ENCODE measurements around the gene BCKDK. TPM values are rescaled to one million over a fixed set of nuclear protein-coding genes. Genes with fewer than 3 reads are reported as not detected.
"Not testable (repeated sequence)": the region's sequence is repeated elsewhere in the genome, so short reads cannot be mapped to it uniquely, and the experiment has no call there.

BCKDK gene
- total RNA-seq, 2 experiments from 2014 or later: 38.5 to 40.5 TPM

GRCh38 chr16:31149894-31150890 is 42.0 kb downstream of the BCKDK start, which contains the start of gene PRSS36:
PRSS36 (minus strand) TSS chr16:31150066; CDS start chr16:31150035, 31 bp downstream.
- H3K9me3 Mint-ChIP-seq: no peaks in the 10 kb centered on the region
- CTCF ChIA-PET: interaction anchor here (1.9 kb wide), 1 partner anchor 8 kb away, joined by 8 read pairs; no protein-coding TSS in a partner anchor
- H3K4me1 Mint-ChIP-seq (ENCODE audit: low read depth): no peaks in the 10 kb centered on the region
- H3K27ac Mint-ChIP-seq: no peak within 1 kb of the TSS
- intact Hi-C loops (cut with micrococcal nuclease): no loop called here
- no peaks in the 10 kb centered on the region for H3K36me3 Mint-ChIP-seq
- peaks cover 4% of the 10 kb centered on the region for H3K27me3 Mint-ChIP-seq
- POLR2A ChIA-PET: no interaction called here
- no peak within 1 kb of the TSS for H3K4me3 Mint-ChIP-seq
- DNase-seq: no peak

- POLR2A ChIA-PET; H3K36me3 Mint-ChIP-seq; H3K27me3 Mint-ChIP-seq; H3K4me3 Mint-ChIP-seq; DNase-seq; intact Hi-C loops (cut with micrococcal nuclease); H3K4me1 Mint-ChIP-seq (ENCODE audit: low read depth); H3K9me3 Mint-ChIP-seq; H3K27ac Mint-ChIP-seq: not testable (repeated sequence)
- CTCF ChIA-PET: interaction anchor here (1.9 kb wide), 1 partner anchor 9 kb away, joined by 8 read pairs; no protein-coding TSS in a partner anchor
Observed at GRCh38 chr16:31150976-31151375, 42.8 kb downstream of the BCKDK start.

GRCh38 chr16:31157136-31157535 is 49.0 kb downstream of the BCKDK start:
- Mint-ChIP-seq H3K27me3 (peaks cover 4% of the 10 kb centered on the region), H3K4me3 (no peak overlapping the region)
- intact Hi-C loops (cut with micrococcal nuclease): no loop called here

More at GRCh38 chr16:31157136-31157535, 49.0 kb downstream of the BCKDK start:
- no peak for DNase-seq
- no peaks in the 10 kb centered on the region for H3K9me3 Mint-ChIP-seq
- no peak overlapping the region for H3K27ac Mint-ChIP-seq
- no peaks in the 10 kb centered on the region for H3K36me3 Mint-ChIP-seq
- ChIA-PET POLR2A (interaction anchor here (0.5 kb wide), 1 partner anchor 15 kb away, joined by 3 read pairs; no protein-coding TSS in a partner anchor), CTCF (interaction anchor here (1.3 to 3.0 kb wide), 3 partner anchors 8 to 203 kb away, joined by 3 to 17 read pairs (median 3); no protein-coding TSS in a partner anchor)
- H3K4me1 Mint-ChIP-seq (ENCODE audit: low read depth): peaks cover 8% of the 10 kb centered on the region

Other genes starting within 250 kb of the BCKDK start
- 10 to 100 TPM; 25.6 to 25.7 TPM for gene BCL7C, start 214.3 kb upstream of the BCKDK start, total RNA-seq
- gene CTF1, start 211.8 kb upstream of the BCKDK start, total RNA-seq: under 1 TPM; 0.22 to 0.43 TPM
- 10 to 100 TPM; 21.0 to 22.2 TPM for gene FBXL19, start 184.8 kb upstream of the BCKDK start, total RNA-seq
- gene ORAI3, start 159.3 kb upstream of the BCKDK start, total RNA-seq: 1 to 10 TPM; 9.6 to 9.7 TPM
- 10 to 100 TPM; 16.4 to 17.4 TPM for gene SETD1A, start 150.6 kb upstream of the BCKDK start, total RNA-seq
- 1 to 10 TPM; 2.2 TPM for gene HSD3B7, start 123.2 kb upstream of the BCKDK start, total RNA-seq
- 1 to 10 TPM in 1 of 2 experiments, under 1 TPM in 1; 0.92 to 1.0 TPM for gene STX1B, start 97.7 kb upstream of the BCKDK start, total RNA-seq
- 10 to 100 TPM; 46.7 to 46.8 TPM for gene STX4, start 74.8 kb upstream of the BCKDK start, total RNA-seq
- 10 to 100 TPM; 11.4 to 13.3 TPM for gene ZNF668, start 34.1 kb upstream of the BCKDK start, total RNA-seq
- 10 to 100 TPM; 18.6 to 19.9 TPM for gene ZNF646, start 34.0 kb upstream of the BCKDK start, total RNA-seq
- 1 to 10 TPM; 3.4 to 5.3 TPM for gene PRSS53, start 19.4 kb upstream of the BCKDK start, total RNA-seq
- 10 to 100 TPM; 67.3 to 72.3 TPM for gene VKORC1, start 13.6 kb upstream of the BCKDK start, total RNA-seq
- gene KAT8, start 9.3 kb downstream of the BCKDK start, total RNA-seq: 10 to 100 TPM; 48.8 to 49.6 TPM
- gene PRSS8, start 27.3 kb downstream of the BCKDK start, total RNA-seq: not detected
- gene PRSS36, start 41.7 kb downstream of the BCKDK start, total RNA-seq: under 1 TPM in 1 of 2 experiments, not detected in 1; 0.24 TPM
- gene FUS, start 71.8 kb downstream of the BCKDK start, total RNA-seq: 100 to 1,000 TPM; 459 to 489 TPM
- 10 to 100 TPM; 13.6 to 14.6 TPM for gene PYCARD, start 94.4 kb downstream of the BCKDK start, total RNA-seq
- not detected for gene TRIM72, start 105.7 kb downstream of the BCKDK start, total RNA-seq
- not detected for gene PYDC1, start 108.7 kb downstream of the BCKDK start, total RNA-seq
- gene ITGAM, start 151.6 kb downstream of the BCKDK start, total RNA-seq: 1 to 10 TPM; 4.1 to 5.0 TPM
- 10 to 100 TPM; 30.3 to 32.9 TPM for gene ITGAX, start 246.8 kb downstream of the BCKDK start, total RNA-seq

Data from activated CD4-positive, alpha-beta memory T cell treated with anti-CD3 and anti-CD28 coated beads for 36 hours (primary cell).